Skeletal muscle satellite cell (primary cell): ENCODE data around the gene FAM241A.

ENCODE experiments used
- H3K27me3 ChIP-seq: 2 replicates; pipeline ENCODE4 v1.7.0; 2013; ENCODE audit warnings: low read length; ENCODE audit not compliant: control insufficient read depth, insufficient read depth
- H3K36me3 ChIP-seq: 2 replicates; pipeline ENCODE4 v1.7.0; 2013; ENCODE audit warnings: mild to moderate bottlenecking, control low read depth, low read length; ENCODE audit not compliant: insufficient read depth
- H3K4me1 ChIP-seq: 2 replicates; pipeline ENCODE4 v1.7.0; 2013; ENCODE audit warnings: low read length; ENCODE audit not compliant: control insufficient read depth, insufficient read depth
- H3K4me2 ChIP-seq: 2 replicates; pipeline ENCODE4 v1.7.0; 2013; ENCODE audit warnings: mild to moderate bottlenecking, low read length
- H3K4me3 ChIP-seq: 2 replicates; pipeline ENCODE4 v1.7.0; 2013; ENCODE audit warnings: low read length
- H3K9ac ChIP-seq: 2 replicates; pipeline ENCODE4 v1.7.0; 2013; ENCODE audit warnings: mild to moderate bottlenecking, low read depth, low read length, moderate library complexity
- H3K9me3 ChIP-seq: replicated peaks from 2 replicates; pipeline ENCODE4 v1.7.0; 2013; ENCODE audit warnings: mild to moderate bottlenecking, control low read depth, low read length

FAM241A gene

DNA sequence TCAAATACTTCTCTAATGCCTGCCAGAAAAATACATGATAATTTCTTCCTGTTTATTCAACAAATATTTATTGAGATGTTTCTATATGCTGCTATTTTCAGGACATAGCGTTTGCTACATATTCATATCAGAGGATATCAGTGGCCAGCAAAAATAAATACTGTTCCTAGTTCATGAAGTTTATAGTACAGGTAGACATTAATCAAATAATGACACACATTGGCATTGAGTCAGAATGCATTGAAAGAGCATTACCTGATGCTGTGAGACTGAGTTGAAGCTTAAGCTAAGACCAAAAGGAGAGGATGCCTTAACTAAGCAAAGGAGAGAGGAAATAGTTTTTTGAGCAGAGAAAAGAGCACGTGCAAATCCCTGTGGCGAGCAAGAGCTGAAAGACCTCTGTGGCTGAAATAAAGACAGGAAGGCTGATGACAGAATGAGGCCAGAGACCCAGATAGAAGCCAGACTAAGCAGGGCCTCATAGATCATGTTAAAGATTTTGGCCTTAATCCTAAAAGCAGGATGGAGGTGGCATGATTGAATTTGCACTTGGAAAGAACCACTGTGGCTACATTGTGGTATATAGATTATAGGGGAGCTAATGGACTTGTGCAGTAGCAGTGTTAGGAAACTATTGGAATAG, 36.2 kb downstream of the FAM241A start:
- Histone ChIP-seq H3K9ac (no peak overlapping the region), H3K36me3 (no peaks in the 10 kb centered on the region), H3K4me1 (no peaks in the 10 kb centered on the region), H3K9me3 (no peaks in the 10 kb centered on the region), H3K27me3 (no peaks in the 10 kb centered on the region), H3K4me2 (no peak overlapping the region), H3K4me3 (no peak overlapping the region)

- H3K4me2 ChIP-seq = no peak overlapping the region
- no peak overlapping the region for H3K9ac ChIP-seq
- H3K9me3 ChIP-seq = no peaks in the 10 kb centered on the region
- H3K4me3 ChIP-seq = no peak overlapping the region
- H3K27me3 ChIP-seq = no peaks in the 10 kb centered on the region
- no peaks in the 10 kb centered on the region for H3K4me1 ChIP-seq
- no peaks in the 10 kb centered on the region for H3K36me3 ChIP-seq
Measured at GRCh38 chr4:112182604-112183003, 37.4 kb downstream of the FAM241A start.

- Histone ChIP-seq H3K36me3 (no peaks in the 10 kb centered on the region), H3K27me3 (no peaks in the 10 kb centered on the region), H3K4me3 (no peak overlapping the region), H3K9me3 (no peaks in the 10 kb centered on the region), H3K4me2 (no peak overlapping the region), H3K4me1 (no peaks in the 10 kb centered on the region), H3K9ac (no peak overlapping the region)
Measured at GRCh38 chr4:112183252-112183651, 38.0 kb downstream of the FAM241A start.

GRCh38 chr4:112184438-112184837, 39.2 kb downstream of the FAM241A start:
- no peaks in the 10 kb centered on the region for H3K4me1 ChIP-seq
- H3K9me3 ChIP-seq = no peaks in the 10 kb centered on the region
- no peak overlapping the region for H3K4me2 ChIP-seq
- no peaks in the 10 kb centered on the region for H3K27me3 ChIP-seq
- H3K4me3 ChIP-seq = no peak overlapping the region
- H3K9ac ChIP-seq = no peak overlapping the region
- no peaks in the 10 kb centered on the region for H3K36me3 ChIP-seq

GRCh38 chr4:112185334-112185733, 40.1 kb downstream of the FAM241A start:
- H3K9ac ChIP-seq = no peak overlapping the region
- H3K4me1 ChIP-seq = no peaks in the 10 kb centered on the region

DNA sequence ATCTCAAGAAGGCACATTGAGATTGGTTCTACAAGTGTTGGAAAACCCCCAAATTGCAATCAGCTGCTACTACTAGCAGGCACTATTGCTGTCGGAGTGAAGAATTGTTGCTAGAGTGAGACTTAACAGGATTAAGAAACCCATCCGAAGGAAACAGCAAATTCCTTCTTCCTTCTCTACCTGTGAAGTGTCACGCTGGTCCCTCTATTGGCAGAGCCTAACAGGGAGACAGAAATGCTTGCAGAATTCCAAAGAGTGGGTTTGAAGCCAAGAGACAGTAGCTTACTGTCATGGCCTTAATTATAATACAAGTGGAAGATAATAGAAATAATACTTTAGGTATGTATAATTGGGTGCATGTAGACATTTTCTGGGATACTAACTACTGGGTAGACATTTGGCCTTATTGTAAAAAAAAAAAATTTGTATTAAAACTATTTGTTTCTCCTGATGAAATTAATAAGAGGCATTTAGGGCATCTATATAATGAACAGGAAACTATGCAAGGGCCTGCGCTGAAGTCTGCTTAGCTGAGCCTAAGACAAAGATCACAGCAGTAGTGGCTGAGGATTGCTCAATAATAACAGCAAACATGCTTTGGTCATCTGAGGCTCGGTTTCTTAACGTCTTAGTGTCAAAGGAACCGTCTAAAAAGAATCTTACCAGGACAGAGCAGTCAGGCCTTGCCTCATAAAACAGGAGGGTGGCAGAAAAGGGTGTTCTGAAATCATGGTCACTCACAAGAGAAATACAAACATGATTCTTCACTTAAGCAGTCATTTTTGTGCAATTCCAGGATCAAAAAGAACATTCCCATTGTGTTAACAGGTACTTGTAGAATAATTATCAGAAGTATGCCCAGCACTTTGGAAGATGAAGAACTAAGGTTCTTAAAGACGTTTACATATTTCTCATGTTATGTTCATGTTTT, 40.8 kb downstream of the FAM241A start:
- no peaks in the 10 kb centered on the region for H3K27me3 ChIP-seq
- H3K4me1 ChIP-seq = no peaks in the 10 kb centered on the region
- no peak overlapping the region for H3K9ac ChIP-seq
- no peaks in the 10 kb centered on the region for H3K9me3 ChIP-seq
- H3K36me3 ChIP-seq = no peaks in the 10 kb centered on the region
- no peak overlapping the region for H3K4me3 ChIP-seq
- H3K4me2 ChIP-seq = no peak overlapping the region

More at GRCh38 chr4:112185334-112185733, 40.1 kb downstream of the FAM241A start:
- Histone ChIP-seq H3K4me2 (no peak overlapping the region), H3K4me3 (no peak overlapping the region), H3K27me3 (no peaks in the 10 kb centered on the region), H3K9me3 (no peaks in the 10 kb centered on the region), H3K36me3 (no peaks in the 10 kb centered on the region)

DNA sequence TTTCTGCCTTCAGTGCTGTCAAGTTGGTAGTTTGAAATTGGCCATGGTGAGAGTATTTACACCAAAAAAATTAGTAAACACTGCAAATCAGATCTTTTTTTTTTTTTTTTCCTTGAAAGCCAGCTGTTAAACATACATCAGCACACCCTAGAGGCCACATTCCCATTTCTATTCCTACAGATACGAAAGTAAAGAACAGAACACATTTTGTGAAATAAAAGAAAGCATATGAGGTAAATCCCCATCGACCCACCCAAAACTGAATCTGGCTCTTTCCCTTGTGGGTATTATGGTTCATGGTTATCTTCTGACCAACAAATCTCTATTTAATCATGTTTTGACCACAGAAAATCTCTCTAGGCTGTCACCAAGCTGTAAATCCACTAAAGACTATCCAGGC, 44.5 kb downstream of the FAM241A start:
- Histone ChIP-seq H3K4me1 (no peaks in the 10 kb centered on the region), H3K36me3 (no peaks in the 10 kb centered on the region), H3K27me3 (no peaks in the 10 kb centered on the region), H3K4me3 (no peak overlapping the region), H3K9me3 (no peaks in the 10 kb centered on the region), H3K9ac (no peak overlapping the region), H3K4me2 (no peak overlapping the region)

DNA sequence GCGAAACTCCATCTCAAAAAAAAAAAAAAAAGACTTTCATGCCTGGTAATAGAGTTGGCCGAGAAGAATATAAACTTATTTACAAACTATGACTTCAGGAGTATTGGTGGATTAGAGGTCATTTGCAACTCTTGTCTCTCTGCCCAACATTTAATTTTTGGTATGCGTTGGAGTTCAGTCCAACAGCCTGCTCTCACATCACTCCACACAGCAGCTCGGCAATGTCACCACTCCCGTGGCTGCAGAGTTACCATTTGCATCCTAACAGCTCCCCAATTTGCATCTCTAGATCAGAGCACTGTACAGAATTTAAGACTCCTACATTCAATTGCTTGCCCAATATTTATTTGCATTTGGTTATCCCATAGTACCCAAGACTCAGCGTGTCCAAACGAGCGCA, 45.4 kb downstream of the FAM241A start:
- Histone ChIP-seq H3K9me3 (no peaks in the 10 kb centered on the region), H3K9ac (no peak overlapping the region), H3K4me1 (no peaks in the 10 kb centered on the region), H3K27me3 (no peaks in the 10 kb centered on the region), H3K4me3 (no peak overlapping the region), H3K36me3 (no peaks in the 10 kb centered on the region), H3K4me2 (no peak overlapping the region)

DNA sequence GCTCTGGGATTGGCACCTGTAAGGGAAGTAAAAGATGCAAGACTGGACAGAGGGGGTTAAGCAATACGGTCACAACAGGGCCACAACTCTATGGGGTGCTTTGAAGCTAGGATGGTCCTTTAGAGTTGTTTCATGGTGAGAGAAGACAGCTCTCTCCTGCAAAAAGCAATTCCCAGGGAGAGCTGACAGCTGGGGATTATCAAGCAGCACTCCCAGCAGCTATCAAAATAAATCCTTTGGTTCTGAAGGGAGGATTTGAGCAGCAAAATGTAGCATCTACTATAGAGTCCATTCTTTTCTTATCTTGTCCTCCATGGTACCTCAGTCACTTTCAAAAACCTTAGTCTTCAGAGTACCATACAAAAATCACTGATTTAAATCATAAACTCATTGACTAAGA, 51.2 kb downstream of the FAM241A start:
- H3K9ac ChIP-seq = no peak overlapping the region
- no peaks in the 10 kb centered on the region for H3K27me3 ChIP-seq
- H3K4me3 ChIP-seq = no peak overlapping the region
- no peaks in the 10 kb centered on the region for H3K4me1 ChIP-seq
- no peaks in the 10 kb centered on the region for H3K36me3 ChIP-seq
- H3K9me3 ChIP-seq = no peaks in the 10 kb centered on the region
- no peak overlapping the region for H3K4me2 ChIP-seq

DNA sequence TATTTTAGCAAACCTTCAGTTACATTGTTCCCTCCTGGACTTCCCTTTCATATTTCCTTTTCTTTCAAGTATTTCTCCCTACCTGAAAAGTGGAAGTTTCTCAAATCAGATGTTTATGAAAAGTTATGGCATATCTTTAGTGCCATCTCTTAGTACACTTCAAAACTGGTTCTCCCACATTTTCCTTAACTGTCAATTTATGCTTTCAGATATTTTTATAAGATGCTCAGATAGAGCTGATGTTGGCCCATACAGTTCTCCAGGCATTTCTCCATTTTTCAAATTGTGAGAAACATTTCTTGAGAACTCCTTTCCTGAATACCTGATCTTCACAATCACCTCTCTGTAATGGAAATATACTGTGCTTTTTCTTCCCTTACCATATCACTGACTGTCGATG, 53.8 kb downstream of the FAM241A start:
- no peaks in the 10 kb centered on the region for H3K4me1 ChIP-seq
- H3K36me3 ChIP-seq = no peaks in the 10 kb centered on the region
- no peaks in the 10 kb centered on the region for H3K9me3 ChIP-seq
- H3K27me3 ChIP-seq = no peaks in the 10 kb centered on the region
- no peak overlapping the region for H3K9ac ChIP-seq
- no peak overlapping the region for H3K4me3 ChIP-seq
- H3K4me2 ChIP-seq = no peak overlapping the region

DNA sequence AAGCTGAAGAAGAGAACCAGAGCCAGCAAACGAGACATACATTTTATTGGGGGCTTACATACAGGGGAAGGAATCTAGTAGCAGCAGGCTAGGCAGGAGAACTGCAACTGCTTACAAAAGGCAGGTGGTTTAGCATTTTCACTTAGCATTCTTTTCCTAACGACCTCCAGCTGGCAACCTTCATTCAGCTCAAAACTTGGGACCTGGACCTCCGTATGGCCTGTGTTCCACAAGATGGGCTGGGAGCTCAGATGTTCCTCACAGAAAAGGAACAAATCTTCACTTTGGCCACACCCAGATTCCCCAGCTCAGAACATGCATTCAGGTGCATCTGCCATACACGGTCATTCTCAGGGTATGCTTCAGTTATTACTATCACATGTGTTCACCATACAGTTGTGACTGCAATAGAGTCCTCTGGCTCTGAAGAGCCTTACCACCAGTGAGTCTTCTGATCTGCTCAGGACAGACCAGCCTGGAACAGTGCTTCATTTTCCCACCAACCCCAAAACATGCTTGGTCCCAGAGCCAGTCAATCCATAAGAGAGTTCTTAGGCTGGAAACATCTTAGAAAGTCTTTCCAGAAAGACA, 56.8 kb downstream of the FAM241A start:
- no peaks in the 10 kb centered on the region for H3K36me3 ChIP-seq
- H3K27me3 ChIP-seq = no peaks in the 10 kb centered on the region
- no peaks in the 10 kb centered on the region for H3K9me3 ChIP-seq
- no peak overlapping the region for H3K9ac ChIP-seq
- no peak overlapping the region for H3K4me2 ChIP-seq
- no peaks in the 10 kb centered on the region for H3K4me1 ChIP-seq
- H3K4me3 ChIP-seq = no peak overlapping the region
